HG03520 (cell line): ENCODE results near the gene SSU72.
"Not testable (repeated sequence)": the region's sequence is repeated elsewhere in the genome, so short reads cannot be mapped to it uniquely, and the experiment has no call there.

Source experiments
- ATAC-seq: cut with Tn5 transposase; IDR thresholded peaks from one replicate; pipeline ENCODE4 v1.9.1; 2021; ENCODE audit warnings: mild to moderate bottlenecking, moderate library complexity; ENCODE audit not compliant: unreplicated experiment

The SSU72 gene

GRCh38 chr1:1561801-1562470 is 12.7 kb downstream of the SSU72 start:
- ATAC-seq, result no peak

DNA sequence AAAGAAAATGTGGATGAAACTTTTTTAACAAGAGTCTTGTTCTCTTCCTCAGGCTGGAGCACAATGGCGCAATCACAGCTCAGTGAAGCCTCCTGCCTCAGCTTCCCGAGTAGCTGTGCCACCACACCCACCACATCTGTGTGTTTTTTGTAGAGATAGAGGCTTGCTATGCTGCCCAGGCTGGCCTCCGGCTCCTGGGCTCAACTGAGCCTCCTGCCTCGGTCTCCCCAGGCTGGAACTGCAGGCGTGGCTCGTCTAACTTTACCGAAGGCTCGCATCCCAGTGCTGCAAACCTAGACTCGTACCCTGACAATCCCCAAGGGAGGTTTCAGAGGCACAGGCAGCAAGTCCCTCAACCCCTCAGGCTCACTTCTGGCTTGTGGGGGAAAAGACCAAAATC is 14.5 kb downstream of the SSU72 start:
- no peak for ATAC-seq

DNA sequence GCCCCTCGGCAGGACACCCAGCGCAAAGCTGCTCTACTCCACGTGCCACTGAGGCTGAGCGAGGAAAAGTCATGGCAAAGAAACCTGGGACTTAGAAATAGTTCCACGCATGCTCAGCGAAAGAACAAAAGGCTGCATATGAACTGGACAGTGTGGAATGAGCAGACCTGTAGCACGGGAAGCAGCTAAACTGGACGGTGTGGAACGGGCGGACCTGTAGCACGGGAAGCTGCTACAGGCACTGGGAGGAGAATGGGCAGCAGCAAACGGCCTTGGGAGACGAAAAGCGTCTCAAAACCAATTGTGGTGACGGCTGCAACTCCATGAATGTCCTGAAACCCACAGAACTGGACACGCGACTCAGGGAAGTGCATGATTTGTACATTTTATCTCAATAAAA is 15.6 kb downstream of the SSU72 start:
- ATAC-seq, result no peak

GRCh38 chr1:1558591-1558990 is 16.1 kb downstream of the SSU72 start:
- no peak for ATAC-seq

DNA sequence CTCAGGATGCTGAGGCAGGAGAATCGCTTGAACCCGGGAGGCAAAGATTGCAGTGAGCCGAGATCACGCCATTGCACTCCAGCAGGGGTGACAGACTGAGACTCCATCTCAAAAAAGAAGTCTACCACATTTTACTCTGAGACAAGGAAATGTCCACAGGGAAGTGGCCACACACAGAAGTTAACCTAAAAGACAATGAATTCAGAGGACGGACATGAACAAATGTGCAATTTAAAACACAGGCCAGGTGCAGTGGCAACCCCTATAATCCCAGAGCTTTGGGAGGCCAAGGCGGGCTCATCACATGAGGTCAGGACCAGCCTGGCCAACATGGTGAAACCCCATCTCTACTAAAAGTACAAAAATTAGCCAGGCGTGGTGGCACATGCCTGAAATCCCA is 17.0 kb downstream of the SSU72 start:
- ATAC-seq, result not testable (repeated sequence)

GRCh38 chr1:1556961-1557360 is 17.7 kb downstream of the SSU72 start:
- ATAC-seq, result not testable (repeated sequence)

- ATAC-seq, result no peak
Measured at GRCh38 chr1:1556505-1556904, 18.2 kb downstream of the SSU72 start.

DNA sequence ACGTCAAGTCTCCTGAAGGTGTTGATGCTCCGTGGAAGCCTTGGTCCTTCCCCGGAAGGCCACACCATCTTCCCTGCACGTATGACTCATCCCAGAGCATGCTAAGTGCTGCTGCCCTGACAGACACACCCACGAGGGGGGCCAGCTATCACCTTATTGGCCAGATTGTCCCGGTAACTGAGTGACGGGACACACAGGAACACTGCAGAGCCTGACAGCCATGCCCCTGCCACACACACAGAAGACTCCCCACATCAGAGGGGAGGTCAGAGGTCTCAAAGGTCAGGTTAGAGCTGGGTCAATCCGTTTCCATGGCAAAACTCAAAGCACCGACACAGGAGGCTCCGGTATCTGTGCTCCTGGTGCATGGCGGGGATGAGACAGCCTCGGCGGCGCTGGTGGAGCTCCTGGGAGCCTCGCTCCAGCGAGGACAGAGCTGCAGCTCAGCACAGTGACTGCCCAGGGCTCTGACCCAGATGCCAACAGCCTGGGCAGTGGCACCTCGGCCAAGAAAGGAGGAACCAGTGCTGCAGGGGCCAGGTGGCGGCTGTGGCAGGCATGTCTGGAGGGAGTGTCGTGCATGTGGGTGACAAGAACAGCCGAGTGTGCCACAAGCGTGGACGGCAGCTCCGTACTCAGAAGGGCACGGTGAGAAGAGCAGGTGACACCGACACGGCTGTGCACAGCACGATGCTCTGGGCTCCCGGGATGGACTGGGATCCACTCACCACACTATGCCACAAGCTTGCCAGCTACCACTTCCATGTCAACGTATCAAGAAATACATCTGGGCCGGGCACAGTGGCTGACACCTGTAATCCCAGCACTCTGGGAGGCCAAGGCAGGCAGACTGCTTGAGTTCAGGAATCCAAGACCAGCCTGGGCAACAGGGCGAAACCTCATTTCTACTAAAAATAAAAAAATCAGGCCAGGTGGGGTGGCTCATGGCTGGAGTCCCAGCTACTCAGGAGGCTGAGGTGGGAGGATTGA is 19.4 kb downstream of the SSU72 start:
- ATAC-seq, result no peak

- ATAC-seq, result no peak
Measured at GRCh38 chr1:1554550-1554925, 20.1 kb downstream of the SSU72 start.

DNA sequence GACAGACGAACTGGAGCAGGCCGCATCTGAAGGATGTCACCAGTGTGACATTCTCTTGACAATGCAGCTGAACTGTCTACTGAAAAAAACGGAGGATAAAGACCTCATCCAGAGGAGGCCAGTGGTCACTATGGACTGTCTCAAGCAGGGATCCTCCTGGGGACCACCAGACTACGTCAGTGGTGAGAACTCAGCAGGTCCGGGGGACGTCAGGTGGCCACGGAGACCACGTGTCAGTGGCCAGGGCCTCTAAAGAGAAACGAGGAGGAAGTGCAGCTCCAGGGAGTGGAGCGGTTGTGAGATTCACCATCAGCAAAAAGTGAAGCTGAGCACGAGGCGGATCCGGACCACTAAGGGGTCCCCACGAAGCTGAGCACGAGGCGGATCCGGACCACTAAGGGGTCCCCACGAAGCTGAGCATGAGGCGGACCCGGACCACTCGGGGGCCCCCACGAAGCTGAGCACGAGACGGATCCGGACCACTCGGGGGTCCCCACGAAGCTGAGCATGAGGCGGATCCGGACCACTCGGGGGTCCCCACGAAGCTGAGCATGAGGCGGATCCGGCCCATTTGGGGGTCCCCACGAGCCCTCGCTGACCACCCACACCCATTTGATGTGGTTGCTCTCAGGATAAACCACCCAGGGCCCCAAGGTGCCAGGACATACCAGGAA is 20.7 kb downstream of the SSU72 start:
- no peak for ATAC-seq

DNA sequence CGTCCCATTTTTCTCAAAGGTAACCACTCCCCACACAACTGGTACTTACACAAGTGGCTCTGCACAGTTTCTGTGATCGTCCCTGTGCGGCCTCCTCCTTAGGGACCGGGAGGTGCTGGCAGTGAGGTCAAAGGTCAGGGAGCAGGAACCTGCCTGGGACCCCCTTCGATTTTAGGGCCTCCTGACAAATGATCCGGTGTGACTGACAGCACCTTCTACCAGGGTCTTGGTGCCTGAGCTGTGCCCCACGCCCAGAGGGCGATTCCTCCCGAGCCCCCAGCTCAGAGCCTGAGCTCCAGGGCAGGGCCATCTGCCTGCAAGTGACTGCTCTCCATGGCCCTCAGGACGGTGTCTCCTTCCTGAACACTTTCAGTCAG is 22.4 kb downstream of the SSU72 start:
- ATAC-seq, result no peak

DNA sequence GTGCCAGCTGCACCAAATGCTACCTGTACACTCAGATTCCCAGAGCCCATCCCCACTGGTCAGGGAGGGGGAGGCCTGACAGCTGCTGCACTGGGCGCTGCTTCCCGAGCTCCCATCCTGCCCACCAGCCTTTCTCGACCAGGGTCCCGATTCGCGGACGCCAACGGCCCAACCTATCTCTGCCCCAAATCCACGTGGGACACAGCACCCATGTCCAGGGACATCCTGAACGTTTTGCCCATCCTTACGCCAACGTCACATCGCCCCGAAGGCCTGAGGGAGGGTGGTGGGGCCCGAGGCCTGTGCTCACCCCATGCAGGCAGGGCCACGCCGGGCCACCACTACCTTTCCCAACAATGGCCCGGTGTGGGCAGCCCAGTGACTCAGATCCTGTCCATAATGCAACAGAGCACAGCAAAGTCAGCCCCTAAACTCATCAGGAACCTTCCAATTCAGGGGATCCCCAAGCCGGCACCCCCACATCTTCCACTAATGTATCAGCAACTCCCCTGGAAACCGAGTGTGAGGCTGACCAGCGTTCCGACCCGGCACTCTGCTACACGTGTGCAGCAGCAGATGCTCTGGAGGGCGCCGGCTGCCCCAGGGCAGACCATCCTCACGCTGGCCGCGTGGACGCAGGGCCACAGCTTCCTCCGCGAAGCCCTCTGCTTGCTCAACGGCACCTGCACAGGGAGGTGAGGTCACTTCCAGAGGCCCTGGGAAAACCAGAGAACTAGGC is 23.0 kb downstream of the SSU72 start:
- ATAC-seq, result no peak

GRCh38 chr1:1550591-1551432 is 23.9 kb downstream of the SSU72 start:
- ATAC-seq, result no peak

DNA sequence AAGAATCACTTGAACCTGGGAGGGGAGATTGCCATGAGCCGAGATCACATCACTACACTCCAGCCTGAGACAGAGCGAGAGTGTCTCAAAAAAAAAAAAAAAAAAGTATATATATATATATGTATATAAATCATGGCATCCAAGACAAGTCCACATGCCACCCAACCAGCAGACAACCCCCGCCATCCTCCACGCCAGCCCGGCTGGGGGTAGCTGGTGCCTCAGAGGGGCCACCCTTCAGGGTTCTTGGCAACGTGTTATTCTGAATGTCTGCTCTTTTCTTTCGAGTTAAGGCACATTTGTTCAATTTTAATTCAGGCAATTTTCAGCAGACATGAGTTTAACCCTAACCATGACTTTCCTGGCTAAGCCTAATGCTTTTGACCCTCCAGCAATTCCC is 24.6 kb downstream of the SSU72 start:
- ATAC-seq, result no peak

DNA sequence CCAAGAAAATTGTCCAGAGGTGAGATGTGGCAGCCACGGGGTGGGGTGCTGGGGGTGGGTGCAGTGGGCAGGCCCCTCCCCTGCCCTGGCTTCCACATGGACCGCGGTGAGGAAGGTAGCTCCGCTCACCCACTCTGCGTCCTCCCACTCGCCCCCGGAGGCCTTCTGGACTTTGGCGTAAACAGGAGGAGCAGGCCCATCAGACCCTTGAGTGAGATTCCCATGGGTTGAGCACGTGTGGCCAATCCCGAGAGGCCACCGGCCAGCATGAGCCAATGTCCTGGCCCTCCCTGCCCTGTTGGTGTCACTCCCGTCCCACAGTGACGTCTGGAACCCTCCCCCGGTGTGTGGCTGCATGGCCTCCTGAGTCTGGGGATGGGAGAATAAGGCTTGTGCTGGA is 26.1 kb downstream of the SSU72 start:
- ATAC-seq, result no peak

GRCh38 chr1:1547476-1547875 is 27.2 kb downstream of the SSU72 start:
- ATAC-seq, result no peak

GRCh38 chr1:1547011-1547410 is 27.7 kb downstream of the SSU72 start:
- no peak for ATAC-seq

DNA sequence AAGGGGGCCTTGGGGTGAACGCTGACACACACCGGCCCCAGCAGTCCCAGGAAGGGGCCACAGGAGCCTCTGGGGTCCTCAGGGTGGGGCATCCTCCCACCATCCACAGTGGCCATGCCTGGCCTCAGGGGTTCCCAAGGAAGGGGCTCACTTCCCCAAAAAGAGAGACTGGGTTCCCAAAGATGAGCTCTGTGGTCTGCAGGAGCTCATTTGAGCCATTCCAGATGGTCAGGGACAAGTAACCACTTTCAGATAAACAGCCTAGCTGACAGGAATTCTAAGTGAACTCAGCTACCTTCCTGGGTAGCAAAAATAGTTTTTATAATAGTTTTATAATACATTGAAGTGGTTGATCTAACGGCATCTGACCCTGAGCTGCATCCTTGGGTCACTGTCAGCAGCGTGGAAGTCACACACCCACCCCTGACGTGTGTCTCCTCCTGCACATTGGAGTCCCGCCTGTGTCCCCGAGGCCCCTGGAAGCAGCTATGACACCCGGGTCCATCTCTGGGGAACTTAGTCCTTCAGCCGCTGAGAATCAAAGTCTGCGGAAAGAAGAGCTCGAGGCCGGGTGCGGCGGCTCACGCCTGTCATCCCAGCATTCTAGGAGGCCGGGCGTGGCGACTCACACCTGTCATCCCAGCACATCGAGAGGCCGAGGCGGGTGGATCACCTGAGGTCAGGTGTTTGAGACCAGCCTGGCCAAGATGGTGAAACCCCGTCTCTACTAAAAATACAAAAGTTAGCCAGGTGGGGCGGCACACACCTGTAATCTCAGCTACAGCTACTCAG is 28.5 kb downstream of the SSU72 start:
- no peak for ATAC-seq

DNA sequence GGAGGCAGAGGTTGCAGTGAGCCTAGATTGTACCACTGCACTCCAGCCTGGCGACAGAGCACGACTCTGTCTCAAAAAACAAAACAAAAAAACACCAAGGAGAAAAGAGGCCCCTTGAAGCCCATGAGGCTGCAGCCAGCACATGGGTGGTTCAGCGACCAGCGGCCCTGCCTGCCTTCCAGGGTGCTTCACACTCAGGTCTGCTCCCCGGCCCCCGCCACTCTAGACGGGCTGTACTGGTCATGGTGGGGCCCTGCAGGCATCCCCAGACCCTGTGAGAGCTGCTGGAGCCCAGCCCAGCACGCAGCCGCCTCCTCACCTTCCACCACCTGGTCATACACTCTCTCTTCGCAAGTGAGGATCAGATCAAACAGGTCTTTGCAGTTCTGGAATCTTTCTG is 30.1 kb downstream of the SSU72 start:
- no peak for ATAC-seq
